ENCODE measurements around the gene APOBR. TPM values are rescaled to one million over a fixed set of nuclear protein-coding genes. Genes with fewer than 3 reads are reported as not detected.

APOBR gene
- polyA plus RNA-seq, 3 donors, result 1.9 to 48.6 (median 3.8) TPM

DNA sequence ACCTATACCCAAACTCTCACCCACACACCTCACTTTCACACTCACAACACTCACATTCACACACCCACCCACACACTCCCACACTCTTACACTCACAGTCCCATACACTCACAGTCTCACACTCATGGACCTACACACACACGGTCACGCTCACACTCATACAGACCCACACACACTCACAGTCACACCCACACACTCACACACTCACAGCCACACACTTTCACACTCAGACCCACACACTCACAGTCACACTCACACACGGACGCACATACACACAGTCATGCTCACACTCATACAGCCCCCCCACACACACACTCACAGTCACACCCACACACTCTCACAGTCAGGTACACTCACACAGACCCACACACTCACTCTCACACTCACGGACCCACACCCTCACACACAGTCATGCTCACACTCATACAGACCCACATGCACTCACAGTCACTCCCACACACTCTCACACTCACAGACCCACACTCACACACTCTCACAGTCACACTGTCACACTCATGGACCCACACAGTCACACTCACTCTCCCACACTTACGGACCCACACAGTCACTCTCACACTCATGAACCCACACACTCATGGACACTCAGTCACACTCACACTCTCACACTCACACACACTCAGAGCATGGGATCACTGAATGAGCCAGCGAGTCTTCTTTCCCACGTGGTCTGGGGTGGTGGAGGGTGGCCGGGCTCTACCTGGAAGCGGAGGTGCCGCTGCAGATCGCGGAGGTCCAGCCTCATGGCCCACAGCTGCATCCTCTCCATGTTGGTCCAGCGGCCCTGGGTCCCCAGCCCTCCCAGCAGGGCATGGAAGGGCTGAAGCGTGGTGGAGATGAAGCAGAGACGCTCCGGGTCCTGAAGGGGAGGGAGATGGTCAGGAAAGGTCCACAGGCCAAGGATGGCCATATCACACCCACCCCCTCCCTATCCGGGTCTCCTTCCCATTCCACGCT lies 7.1 kb downstream of the APOBR start:
- Mint-ChIP-seq H3K4me3 (no peak overlapping the region), H3K36me3 (peaks cover 40 to 52% of the 10 kb centered on the region in 2 donors), H3K27me3 (ENCODE audit: low read depth in 3 of 3) (peaks cover 0 to 1% (median 0%) of the 10 kb centered on the region in 3 donors), H3K27ac (no peak overlapping the region), H3K4me1 (peaks cover 48% of the 10 kb centered on the region), H3K9me3 (peaks cover 0 to 3% (median 0%) of the 10 kb centered on the region in 7 donors)
- Histone ChIP-seq H3K9me3 (replicated peaks in 1 of 2; ENCODE audit: control insufficient read depth in 1 of 2, insufficient read depth in 1 of 2, low read length in 2 of 2) (no peaks in the 10 kb centered on the region), H4K20me1 (ENCODE audit: insufficient read depth, low read length) (peaks cover 47% of the 10 kb centered on the region), H3K4me1 (ENCODE audit: control insufficient read depth in 1 of 2, insufficient read depth in 2 of 2, low read length in 2 of 2) (peaks cover 29 to 48% of the 10 kb centered on the region in 2 donors), H3K36me3 (replicated peaks in 1 of 2; ENCODE audit: control insufficient read depth in 1 of 2, insufficient read depth in 2 of 2, low read length in 2 of 2) (peaks cover 40 to 68% of the 10 kb centered on the region in 2 donors), H2AFZ (ENCODE audit: insufficient read depth, low read depth, low read length, poor library complexity, severe bottlenecking) (no peak overlapping the region), H3K4me2 (replicated peaks; ENCODE audit: extremely low read depth, low read length, poor library complexity, severe bottlenecking) (no peak overlapping the region), H3K9ac (ENCODE audit: insufficient read depth, low read length, poor library complexity, severe bottlenecking) (no peak overlapping the region), H3K27ac (ENCODE audit: low read depth in 1 of 2, low read length in 2 of 2) (no peak overlapping the region), H3K4me3 (replicated peaks in 1 of 3; ENCODE audit: low read depth in 2 of 3, low read length in 3 of 3) (no peak overlapping the region), H3K79me2 (ENCODE audit: insufficient read depth, low read length) (peaks cover 26% of the 10 kb centered on the region), H3K27me3 (ENCODE audit: control insufficient read depth in 2 of 2, insufficient read depth in 2 of 2, low read length in 2 of 2) (no peaks in the 10 kb centered on the region)
- intact Hi-C loops (cut with micrococcal nuclease), result no loop called here
- TF ChIP-seq, protein P1, sequence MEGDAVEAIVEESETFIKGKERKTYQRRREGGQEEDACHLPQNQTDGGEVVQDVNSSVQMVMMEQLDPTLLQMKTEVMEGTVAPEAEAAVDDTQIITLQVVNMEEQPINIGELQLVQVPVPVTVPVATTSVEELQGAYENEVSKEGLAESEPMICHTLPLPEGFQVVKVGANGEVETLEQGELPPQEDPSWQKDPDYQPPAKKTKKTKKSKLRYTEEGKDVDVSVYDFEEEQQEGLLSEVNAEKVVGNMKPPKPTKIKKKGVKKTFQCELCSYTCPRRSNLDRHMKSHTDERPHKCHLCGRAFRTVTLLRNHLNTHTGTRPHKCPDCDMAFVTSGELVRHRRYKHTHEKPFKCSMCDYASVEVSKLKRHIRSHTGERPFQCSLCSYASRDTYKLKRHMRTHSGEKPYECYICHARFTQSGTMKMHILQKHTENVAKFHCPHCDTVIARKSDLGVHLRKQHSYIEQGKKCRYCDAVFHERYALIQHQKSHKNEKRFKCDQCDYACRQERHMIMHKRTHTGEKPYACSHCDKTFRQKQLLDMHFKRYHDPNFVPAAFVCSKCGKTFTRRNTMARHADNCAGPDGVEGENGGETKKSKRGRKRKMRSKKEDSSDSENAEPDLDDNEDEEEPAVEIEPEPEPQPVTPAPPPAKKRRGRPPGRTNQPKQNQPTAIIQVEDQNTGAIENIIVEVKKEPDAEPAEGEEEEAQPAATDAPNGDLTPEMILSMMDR (IDR thresholded peaks at IDR 0.05), result no peak
- DNase-seq, result no peak
- 86% methylated on average over 9 of the region's 19 CpGs for WGBS (ENCODE audit: insufficient coverage)

DNA sequence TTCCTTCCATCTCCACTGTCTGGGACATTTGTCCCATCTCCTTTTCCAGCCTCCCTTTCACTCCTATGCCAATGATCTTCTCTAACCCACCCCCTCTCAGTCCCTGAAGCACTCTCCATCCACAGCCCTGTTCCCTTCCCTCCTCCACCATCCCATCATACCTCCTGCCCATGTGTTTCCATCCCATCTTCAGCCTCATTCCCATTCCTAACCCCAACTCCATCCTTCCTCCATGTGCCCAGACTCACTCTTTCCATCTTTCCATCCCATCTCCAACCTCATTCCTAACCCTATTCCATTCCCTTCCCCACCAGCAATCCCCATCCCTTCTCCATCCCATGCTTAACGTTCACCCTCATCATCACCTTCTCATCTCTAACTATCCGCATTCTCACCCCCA lies 7.8 kb downstream of the APOBR start:
- Mint-ChIP-seq H3K27me3 (ENCODE audit: low read depth in 3 of 3) (peaks cover 0 to 1% (median 0%) of the 10 kb centered on the region in 3 donors), H3K9me3 (peaks cover 0 to 3% (median 0%) of the 10 kb centered on the region in 7 donors), H3K27ac (no peak overlapping the region), H3K4me1 (peaks cover 48% of the 10 kb centered on the region), H3K4me3 (no peak overlapping the region), H3K36me3 (peaks cover 32 to 45% of the 10 kb centered on the region in 2 donors)
- H3K36me3 ChIP-seq (replicated peaks in 1 of 2; ENCODE audit: control insufficient read depth in 1 of 2, insufficient read depth in 2 of 2, low read length in 2 of 2), result peaks cover 33 to 60% of the 10 kb centered on the region in 2 donors
- H3K79me2 ChIP-seq (ENCODE audit: insufficient read depth, low read length), result peaks cover 20% of the 10 kb centered on the region
- no peak overlapping the region for H3K9ac ChIP-seq (ENCODE audit: insufficient read depth, low read length, poor library complexity, severe bottlenecking)
- 91% methylated on average over 2 of the region's 2 CpGs for WGBS (ENCODE audit: insufficient coverage)
- peaks cover 29 to 48% of the 10 kb centered on the region in 2 donors for H3K4me1 ChIP-seq (ENCODE audit: control insufficient read depth in 1 of 2, insufficient read depth in 2 of 2, low read length in 2 of 2)
- no peak for DNase-seq
- TF ChIP-seq, protein P1 (IDR thresholded peaks at IDR 0.05), result no peak
- peaks cover 39% of the 10 kb centered on the region for H4K20me1 ChIP-seq (ENCODE audit: insufficient read depth, low read length)
- H3K27me3 ChIP-seq (ENCODE audit: control insufficient read depth in 2 of 2, insufficient read depth in 2 of 2, low read length in 2 of 2), result no peaks in the 10 kb centered on the region
- intact Hi-C loops (cut with micrococcal nuclease), result no loop called here
- H3K9me3 ChIP-seq (replicated peaks in 1 of 2; ENCODE audit: control insufficient read depth in 1 of 2, insufficient read depth in 1 of 2, low read length in 2 of 2), result no peaks in the 10 kb centered on the region
- no peak overlapping the region for H2AFZ ChIP-seq (ENCODE audit: insufficient read depth, low read depth, low read length, poor library complexity, severe bottlenecking)
- no peak overlapping the region for H3K27ac ChIP-seq (ENCODE audit: low read depth in 1 of 2, low read length in 2 of 2)
- H3K4me3 ChIP-seq (replicated peaks in 1 of 3; ENCODE audit: low read depth in 2 of 3, low read length in 3 of 3), result no peak overlapping the region
- H3K4me2 ChIP-seq (replicated peaks; ENCODE audit: extremely low read depth, low read length, poor library complexity, severe bottlenecking), result no peak overlapping the region

Data from CD14-positive monocyte (primary cell).